Astrocyte of the spinal cord (primary cell): Measurements from ENCODE around the gene LRP10.

Experiments used
- DNase-seq: peaks from one replicate; pipeline ENCODE4 v3.0.0; 2011; ENCODE audit warnings: low read depth, low spot score
- H3K4me3 ChIP-seq: 2 replicates; pipeline ENCODE4 v1.5.1; 2011; ENCODE audit warnings: low read depth, mild to moderate bottlenecking, low read length, moderate library complexity
- CTCF ChIP-seq: IDR thresholded peaks from 2 replicates; pipeline ENCODE4 v1.5.1; 2012; ENCODE audit warnings: low read depth, mild to moderate bottlenecking, low read length, inconsistent platforms
- in situ Hi-C: cut with HindIII; loops from 2 replicates; pipeline ENCODE4 v1.10.0; 2017; ENCODE audit warnings: low sequenced_read_pairs

Gene LRP10

DNA sequence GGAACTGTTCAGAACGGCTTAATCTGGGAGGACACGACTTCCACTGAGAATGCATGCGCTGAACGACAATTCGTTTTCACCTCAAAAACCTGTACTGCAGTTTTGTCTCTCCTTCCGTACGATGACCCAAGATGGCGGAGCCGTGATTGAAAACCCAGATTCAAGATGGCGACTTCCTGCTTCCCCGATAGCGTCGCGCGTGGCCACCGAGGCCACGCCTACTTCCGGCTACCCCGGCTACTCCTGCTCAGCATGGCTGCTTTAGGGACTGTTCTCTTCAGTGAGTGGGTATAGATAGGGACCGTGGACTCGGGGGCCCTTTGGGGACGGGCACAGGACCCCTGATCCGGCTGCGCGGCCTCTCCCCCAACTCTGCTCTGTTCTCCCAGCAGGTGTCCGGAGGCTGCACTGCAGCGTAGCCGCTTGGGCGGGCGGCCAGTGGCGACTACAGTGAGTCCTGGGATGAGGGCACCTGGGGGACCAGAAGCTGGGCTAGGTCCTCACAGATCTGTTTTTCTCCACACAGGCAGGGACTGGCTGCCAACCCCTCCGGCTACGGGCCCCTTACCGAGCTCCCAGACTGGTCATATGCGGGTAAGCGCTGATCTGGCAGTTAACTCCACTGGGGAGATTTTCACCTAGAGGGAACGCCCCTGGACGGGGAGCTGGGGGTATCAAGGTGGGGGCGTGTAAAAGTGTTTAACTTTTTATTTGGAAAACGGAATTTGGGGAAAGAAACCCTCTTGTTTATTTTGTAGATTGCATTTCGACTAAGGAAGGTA lies 41.7 kb upstream of the LRP10 start, which contains the start of gene MRPL52:
Gene MRPL52, plus strand, starts transcription at position 227 of the 782 bp plus-strand sequence. Its CDS starts 26 bp downstream, at position 253.
- peak within 1 kb of the TSS; percentile 90 for H3K4me3 ChIP-seq
- peak; percentile 92 for DNase-seq
- in situ Hi-C loops, result no loop called here
- no peak for TF ChIP-seq CTCF

DNA sequence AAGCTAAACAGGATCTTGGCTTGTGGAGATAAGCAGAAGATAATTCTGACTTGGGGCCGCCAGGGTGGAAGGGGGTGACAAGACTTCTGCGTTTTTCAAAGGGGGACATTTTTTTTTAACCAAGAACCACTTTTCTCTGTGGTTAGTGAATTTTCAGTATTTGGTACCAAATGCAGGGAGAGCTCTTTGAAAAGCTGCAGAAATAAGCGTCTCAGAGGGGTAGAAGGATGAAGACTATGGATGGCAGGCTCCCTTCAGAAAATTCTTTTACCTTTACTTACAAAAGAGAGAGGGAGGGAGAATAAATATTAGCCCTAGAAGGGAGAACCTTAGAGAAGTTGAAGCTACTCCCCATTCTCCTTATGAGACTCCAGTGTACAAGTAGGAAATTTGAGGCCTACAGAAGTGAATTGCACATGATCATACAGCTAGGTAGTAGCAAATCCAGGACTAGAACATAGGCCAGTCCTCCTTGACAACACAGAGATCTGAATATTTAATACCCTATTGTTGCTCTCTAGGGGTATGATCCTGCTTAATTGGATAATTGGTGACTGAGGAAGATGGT lies 41.0 kb upstream of the LRP10 start:
- TF ChIP-seq CTCF, result no peak
- peak overlapping the region; percentile 90 for H3K4me3 ChIP-seq
- in situ Hi-C loops, result no loop called here
- no peak for DNase-seq

- TF ChIP-seq CTCF, result no peak
- DNase-seq, result no peak
- in situ Hi-C loops, result no loop called here
- no peak overlapping the region for H3K4me3 ChIP-seq
These were observed 36.0 kb upstream of the LRP10 start for GRCh38 chr14:22835505-22835904.

DNA sequence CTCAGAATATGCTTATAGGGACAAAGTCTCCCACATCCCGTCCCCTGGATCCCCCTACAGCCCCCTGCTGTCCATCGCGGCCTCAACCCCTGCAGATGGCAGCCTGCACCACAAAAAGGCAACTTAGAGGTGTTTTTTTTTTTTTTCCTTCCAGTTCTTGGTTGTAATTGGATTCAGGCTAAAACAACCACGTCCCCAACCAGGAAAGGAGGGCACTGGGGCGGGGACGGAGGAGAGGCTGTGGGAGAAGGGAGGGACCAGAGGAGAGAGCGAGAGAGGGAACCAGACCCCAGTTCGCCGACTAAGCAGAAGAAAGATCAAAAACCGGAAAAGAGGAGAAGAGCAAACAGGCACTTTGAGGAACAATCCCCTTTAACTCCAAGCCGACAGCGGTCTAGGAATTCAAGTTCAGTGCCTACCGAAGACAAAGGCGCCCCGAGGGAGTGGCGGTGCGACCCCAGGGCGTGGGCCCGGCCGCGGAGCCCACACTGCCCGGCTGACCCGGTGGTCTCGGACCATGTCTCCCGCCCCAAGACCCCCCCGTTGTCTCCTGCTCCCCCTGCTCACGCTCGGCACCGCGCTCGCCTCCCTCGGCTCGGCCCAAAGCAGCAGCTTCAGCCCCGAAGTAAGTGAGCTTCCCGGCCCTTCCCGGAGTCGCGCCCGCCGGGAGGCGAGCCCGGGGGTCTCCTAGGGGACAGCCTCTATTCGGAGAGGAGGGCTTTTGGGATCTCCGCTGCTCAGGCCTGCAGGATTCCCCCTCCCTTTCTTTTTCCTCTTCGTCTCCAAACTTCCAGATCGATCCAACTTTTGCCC lies 35.0 kb upstream of the LRP10 start, which contains the start of gene MMP14:
Gene MMP14, plus strand, starts transcription at position 285 of the 813 bp plus-strand sequence. Its CDS starts 233 bp downstream, at position 518.
- peak; percentile 93 for DNase-seq
- in situ Hi-C loops, result no loop called here
- H3K4me3 ChIP-seq, result peak within 1 kb of the TSS; percentile 99
- peak; percentile 65 for TF ChIP-seq CTCF

GRCh38 chr14:22837114-22837749 lies 34.3 kb upstream of the LRP10 start:
- DNase-seq, result peak; percentile 59
- H3K4me3 ChIP-seq, result peak overlapping the region; percentile 99
- peak; percentile 3 for TF ChIP-seq CTCF
- in situ Hi-C loops, result no loop called here
